Measurements from ENCODE around the gene REEP5. TPM values are rescaled to one million over a fixed set of nuclear protein-coding genes. Genes with fewer than 3 reads are reported as not detected.

The REEP5 gene
- total and polyA plus RNA-seq, 2 of the 13 experiments (the other 11 are each of a cell fraction or from before 2014, with no cell fraction given), result 49.4 to 239 TPM

- TF ChIP-seq TCF12 (IDR thresholded peaks at IDR 0.05) (no peak), TCF12 (CRISPR knock-in tag; IDR thresholded peaks at IDR 0.05) (no peak), TEF (CRISPR knock-in tag; IDR thresholded peaks at IDR 0.05) (no peak), PBX2 (CRISPR knock-in tag; IDR thresholded peaks at IDR 0.05) (0 out of 2 replicates have a peak, but pooled peaks have one; percentile 29), KMT2A (CRISPR knock-in tag; IDR thresholded peaks at IDR 0.05) (no peak), TFDP2 (CRISPR knock-in tag; IDR thresholded peaks at IDR 0.05) (no peak), SP4 (CRISPR knock-in tag; IDR thresholded peaks at IDR 0.05) (no peak), NFE2L2 (IDR thresholded peaks at IDR 0.05; ENCODE audit: low read length) (no peak), ZNF569 (CRISPR knock-in tag; IDR thresholded peaks at IDR 0.05; ENCODE audit: borderline replicate concordance) (no peak), MLX (CRISPR knock-in tag; IDR thresholded peaks at IDR 0.05) (no peak), ARID5B (CRISPR knock-in tag; IDR thresholded peaks at IDR 0.05) (peak; percentile 36; the same call in 1 of the 2 replicates), FLYWCH1 (CRISPR knock-in tag; IDR thresholded peaks at IDR 0.05) (no peak), FOXC1 (CRISPR knock-in tag; IDR thresholded peaks at IDR 0.05; ENCODE audit: borderline replicate concordance) (no peak), KDM4B (CRISPR knock-in tag; IDR thresholded peaks at IDR 0.05) (no peak), POLR2A (IDR thresholded peaks at IDR 0.05; ENCODE audit: insufficient read depth in 1 of 2, low read depth in 2 of 2, low read length in 2 of 2) (no peak), ZNF607 (CRISPR knock-in tag; IDR thresholded peaks at IDR 0.05; ENCODE audit: borderline replicate concordance) (no peak), GABPA (IDR thresholded peaks at IDR 0.05; ENCODE audit: low read depth, low read length) (no peak), GABPA (CRISPR knock-in tag; IDR thresholded peaks at IDR 0.05; ENCODE audit: low read depth) (no peak), ZGPAT (CRISPR knock-in tag; IDR thresholded peaks at IDR 0.05) (0 out of 2 replicates have a peak, but pooled peaks have one; percentile 25), HMG20A (CRISPR knock-in tag; IDR thresholded peaks at IDR 0.05; ENCODE audit: borderline replicate concordance) (peak; percentile 15; the same call in 1 of the 2 replicates), ZBTB26 (CRISPR knock-in tag; IDR thresholded peaks at IDR 0.05; ENCODE audit: borderline replicate concordance) (peak; percentile 94)
Measured at GRCh38 chr5:112960863-112961504, 39.0 kb upstream of the REEP5 start (continued).
